Psoas muscle (tissue), 8 donors: Measurements from ENCODE around the gene PRAC1. TPM values are rescaled to one million over a fixed set of nuclear protein-coding genes. Genes with fewer than 3 reads are reported as not detected.

ENCODE experiments used
- ATAC-seq, 4 donors: fragments of 200-7000 bp; cut with Tn5 transposase; one replicate each; pipeline ENCODE4 v1.9.1; 2020; ENCODE audit warnings: moderate library complexity in 3 of 4, mild to moderate bottlenecking in 2 of 4
- DNase-seq, 2 donors: peaks; one replicate each; pipeline ENCODE4 v3.0.0-alpha.2; 2020
- H3K27ac ChIP-seq: fragments of 200-600 bp; one replicate; pipeline ENCODE4 v1.8.0; 2022
- H3K27me3 ChIP-seq, 3 donors: fragments of 200-600 bp in 1 of 3; one replicate each; pipeline versions ENCODE4 v1.6.1 to v1.8.0; 2013 to 2022; ENCODE audit warnings: low read length in 2 of 3, mild to moderate bottlenecking in 2 of 3, moderate library complexity in 1 of 3; ENCODE audit not compliant: insufficient read depth in 3 of 3
- H3K36me3 ChIP-seq, 2 donors: fragments of 200-600 bp in 1 of 2; one replicate each; pipeline versions ENCODE4 v1.6.1 to v1.8.0; 2013 to 2022; ENCODE audit warnings: low read depth in 1 of 2, mild to moderate bottlenecking in 1 of 2, moderate library complexity in 1 of 2; ENCODE audit not compliant: insufficient read depth in 1 of 2
- H3K4me1 ChIP-seq: fragments of 200-600 bp; one replicate; pipeline ENCODE4 v1.8.0; 2022
- H3K4me3 ChIP-seq: fragments of 200-600 bp; one replicate; pipeline ENCODE4 v1.8.0; 2022; ENCODE audit warnings: mild to moderate bottlenecking
- H3K9me3 ChIP-seq: fragments of 200-600 bp; one replicate; pipeline ENCODE4 v1.8.0; 2022
- WGBS, 3 donors: extraction: QIAGEN DNeasy Blood & Tissue Kit; methylation state at CpG; one replicate each; pipeline versions ENCODE4 v1.1.6 to v1.1.7; 2013; 5-methylcytosine and 5-hydroxymethylcytosine counted together
- intact Hi-C, 2 donors: fragments of 100-400 bp; cut with DNase I; formaldehyde crosslinking; loops; one replicate each; pipeline versions ENCODE4 v1.11.0 to v1.14.2; 2022
- polyA plus RNA-seq, 3 donors: library from polyadenylated mRNA; stranded (reverse); fragments of 200-250 nt; gene quantifications; one replicate each; pipeline ENCODE4 v1.2.3, GENCODE V29; 2013
- total RNA-seq, 4 donors: library from RNA; stranded (reverse); fragmentation: NEBNext Ultra II Directional in 2 of 4; extraction: Animal tissue kit (Norgen Biotek cat#: 25700) in 2 of 4; gene quantifications; one replicate each; pipeline versions ENCODE4 v1.2.1 to v1.2.4, GENCODE V29; 2021 to 2023
- TF ChIP-seq, protein P1 (sequence below): fragments of 200-600 bp; IDR thresholded peaks from one replicate; pipeline ENCODE4 v1.8.0; 2022; ENCODE audit warnings: antibody characterized with exemption
- donor health status: healthy with polysubstance abuse.
- donor health status: DM: no; HTN: no; CAD: no; lungs with moderate emphysema.
- donor health status: Bipolar disorder and iron deficiency.
- donor health status: healthy.
- donor health status: DM: yes; HTN: yes; CAD: no.
- donor health status: DM: no; HTN: no; CAD: no.
- donor health status: DM: no; HTN: no; CAD: no.
- donor health status: DM: yes; HTN: yes; CAD: no.

PRAC1 gene
- total and polyA plus RNA-seq, 7 donors = not detected

DNA sequence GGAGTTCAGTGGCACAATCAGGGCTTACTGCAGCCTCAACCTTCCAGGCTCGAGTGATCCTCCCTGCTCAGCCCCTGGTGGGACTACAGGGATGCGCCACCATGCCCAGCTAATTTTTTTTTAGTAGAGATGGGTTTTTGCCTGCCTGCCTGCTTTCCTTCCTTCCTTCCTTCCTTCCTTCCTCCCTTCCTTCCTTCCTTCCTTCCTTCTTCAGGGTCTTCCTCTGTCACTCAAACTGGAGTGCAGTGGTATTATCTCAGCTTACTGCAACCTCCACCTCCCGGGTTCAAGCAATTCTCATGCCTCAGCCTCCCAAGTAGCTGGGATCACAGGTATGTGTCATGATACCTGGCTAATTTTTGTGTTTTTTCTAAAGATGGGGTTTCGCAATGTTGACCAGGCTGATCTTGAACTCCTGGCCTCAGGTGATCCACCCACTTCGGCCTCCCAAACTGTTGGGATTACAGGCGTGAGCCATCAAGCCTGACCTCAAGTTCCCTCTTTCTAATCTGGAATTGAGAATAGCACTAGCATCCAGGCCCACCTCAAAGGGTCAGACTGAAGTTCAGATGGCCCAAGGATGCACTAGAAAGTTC lies 45.3 kb downstream of the PRAC1 start:
- peaks cover 0 to 56% (median 5%) of the 10 kb centered on the region in 3 donors for H3K27me3 ChIP-seq
- no peak overlapping the region for H3K27ac ChIP-seq
- peaks cover 2% of the 10 kb centered on the region for H3K4me1 ChIP-seq
- no peaks in the 10 kb centered on the region for H3K9me3 ChIP-seq
- ATAC-seq (no peak), DNase-seq (no peak)
- TF ChIP-seq, protein P1, sequence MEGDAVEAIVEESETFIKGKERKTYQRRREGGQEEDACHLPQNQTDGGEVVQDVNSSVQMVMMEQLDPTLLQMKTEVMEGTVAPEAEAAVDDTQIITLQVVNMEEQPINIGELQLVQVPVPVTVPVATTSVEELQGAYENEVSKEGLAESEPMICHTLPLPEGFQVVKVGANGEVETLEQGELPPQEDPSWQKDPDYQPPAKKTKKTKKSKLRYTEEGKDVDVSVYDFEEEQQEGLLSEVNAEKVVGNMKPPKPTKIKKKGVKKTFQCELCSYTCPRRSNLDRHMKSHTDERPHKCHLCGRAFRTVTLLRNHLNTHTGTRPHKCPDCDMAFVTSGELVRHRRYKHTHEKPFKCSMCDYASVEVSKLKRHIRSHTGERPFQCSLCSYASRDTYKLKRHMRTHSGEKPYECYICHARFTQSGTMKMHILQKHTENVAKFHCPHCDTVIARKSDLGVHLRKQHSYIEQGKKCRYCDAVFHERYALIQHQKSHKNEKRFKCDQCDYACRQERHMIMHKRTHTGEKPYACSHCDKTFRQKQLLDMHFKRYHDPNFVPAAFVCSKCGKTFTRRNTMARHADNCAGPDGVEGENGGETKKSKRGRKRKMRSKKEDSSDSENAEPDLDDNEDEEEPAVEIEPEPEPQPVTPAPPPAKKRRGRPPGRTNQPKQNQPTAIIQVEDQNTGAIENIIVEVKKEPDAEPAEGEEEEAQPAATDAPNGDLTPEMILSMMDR = no peak
- no peaks in the 10 kb centered on the region for H3K36me3 ChIP-seq
- intact Hi-C loops = loop anchor here (1.0 to 10.0 kb wide), 5 partner anchors 115 to 358 kb away; no protein-coding TSS in a partner anchor
- no peak overlapping the region for H3K4me3 ChIP-seq
- WGBS, 3 donors = 75 to 77% (median 76%) methylated on average over 6 of the region's 6 CpGs

DNA sequence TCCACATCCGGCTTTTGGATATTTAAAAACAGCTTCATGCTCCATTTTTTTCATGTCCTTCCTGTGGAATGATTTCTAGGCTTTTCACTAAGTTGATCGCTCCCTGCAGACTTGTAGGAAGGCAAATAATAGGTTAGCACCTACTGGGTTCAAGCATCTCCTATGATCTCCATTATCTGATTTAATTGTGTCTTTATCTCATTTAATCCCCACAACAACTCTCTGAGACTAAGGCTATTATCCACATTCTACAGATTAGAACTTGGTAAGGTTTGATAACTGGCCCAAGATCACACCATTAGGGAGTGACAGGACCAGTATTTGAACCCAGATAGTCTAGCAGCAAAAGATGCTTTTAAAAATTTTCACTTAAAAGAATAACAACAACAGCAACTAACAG lies 50.0 kb downstream of the PRAC1 start:
- DNase-seq (no peak), ATAC-seq (no peak)
- Histone ChIP-seq H3K27ac (no peak overlapping the region), H3K9me3 (no peaks in the 10 kb centered on the region), H3K4me3 (no peak overlapping the region), H3K27me3 (peaks cover 0 to 55% (median 4%) of the 10 kb centered on the region in 3 donors), H3K36me3 (no peaks in the 10 kb centered on the region), H3K4me1 (peaks cover 6% of the 10 kb centered on the region)
- TF ChIP-seq, protein P1 = no peak
- WGBS, 3 donors = 51 to 52% (median 51%) methylated on average over 2 of the region's 2 CpGs
- intact Hi-C loops = loop anchor here in 1 of 2 donors (10.0 kb wide), 1 partner anchor 362 kb away; no protein-coding TSS in a partner anchor

Other genes with a start within 250 kb of the PRAC1 start
- not detected for gene HOXB1, start 191.5 kb downstream of the PRAC1 start, total RNA-seq
- not detected for gene HOXB1, start 191.5 kb downstream of the PRAC1 start, polyA plus RNA-seq
- 10 to 100 TPM in 1 of 4 donors, 1 to 10 TPM in 3; 3.1 to 12.9 (median 6.5) TPM for gene HOXB2, start 177.4 kb downstream of the PRAC1 start, total RNA-seq
- 1 to 10 TPM; 4.6 to 5.0 (median 5.0) TPM for gene HOXB2, start 177.4 kb downstream of the PRAC1 start, polyA plus RNA-seq
- 1 to 10 TPM in 2 of 4 donors, under 1 TPM in 2; 0.80 to 4.0 (median 1.3) TPM for gene HOXB4, start 144.2 kb downstream of the PRAC1 start, total RNA-seq
- under 1 TPM; 0.38 to 0.89 (median 0.55) TPM for gene HOXB4, start 144.2 kb downstream of the PRAC1 start, polyA plus RNA-seq
- 1 to 10 TPM; 1.5 to 8.8 (median 1.9) TPM for gene HOXB3, start 132.3 kb downstream of the PRAC1 start, total RNA-seq
- 1 to 10 TPM in 2 of 3 donors, under 1 TPM in 1; 0.96 to 1.5 (median 1.4) TPM for gene HOXB3, start 132.3 kb downstream of the PRAC1 start, polyA plus RNA-seq
- gene HOXB5, start 128.7 kb downstream of the PRAC1 start, total RNA-seq = under 1 TPM in 3 of 4 donors, not detected in 1; 0.17 to 0.71 (median 0.24) TPM
- gene HOXB5, start 128.7 kb downstream of the PRAC1 start, polyA plus RNA-seq = under 1 TPM; 0.03 to 0.30 (median 0.17) TPM
- gene HOXB6, start 117.5 kb downstream of the PRAC1 start, total RNA-seq = 1 to 10 TPM in 2 of 4 donors, under 1 TPM in 2; 0.66 to 3.3 (median 1.2) TPM
- 1 to 10 TPM in 2 of 3 donors, under 1 TPM in 1; 0.80 to 1.6 (median 1.2) TPM for gene HOXB6, start 117.5 kb downstream of the PRAC1 start, polyA plus RNA-seq
- 1 to 10 TPM in 3 of 4 donors, under 1 TPM in 1; 0.85 to 2.0 (median 1.2) TPM for gene HOXB7, start 111.5 kb downstream of the PRAC1 start, total RNA-seq
- gene HOXB7, start 111.5 kb downstream of the PRAC1 start, polyA plus RNA-seq = 1 to 10 TPM; 1.6 to 3.0 (median 2.8) TPM
- gene HOXB8, start 107.2 kb downstream of the PRAC1 start, total RNA-seq = not detected
- under 1 TPM; 0.05 to 0.10 (median 0.08) TPM for gene HOXB8, start 107.2 kb downstream of the PRAC1 start, polyA plus RNA-seq
- gene HOXB9, start 96.2 kb downstream of the PRAC1 start, total RNA-seq = not detected
- under 1 TPM; 0.01 to 0.10 (median 0.03) TPM for gene HOXB9, start 96.2 kb downstream of the PRAC1 start, polyA plus RNA-seq
- not detected for gene PRAC2, start 667 bp upstream of the PRAC1 start, total RNA-seq
- not detected for gene PRAC2, start 667 bp upstream of the PRAC1 start, polyA plus RNA-seq
- gene HOXB13, start 6.2 kb upstream of the PRAC1 start, total RNA-seq = not detected
- gene HOXB13, start 6.2 kb upstream of the PRAC1 start, polyA plus RNA-seq = not detected
- gene TTLL6, start 94.7 kb upstream of the PRAC1 start, total RNA-seq = not detected
- under 1 TPM in 2 of 3 donors, not detected in 1; 0.03 to 0.05 TPM for gene TTLL6, start 94.7 kb upstream of the PRAC1 start, polyA plus RNA-seq
- 100 to 1,000 TPM; 169 to 212 (median 177) TPM for gene CALCOCO2, start 108.5 kb upstream of the PRAC1 start, total RNA-seq
- 100 to 1,000 TPM in 1 of 3 donors, 10 to 100 TPM in 2; 87.2 to 183 (median 90.0) TPM for gene CALCOCO2, start 108.5 kb upstream of the PRAC1 start, polyA plus RNA-seq
- 100 to 1,000 TPM; 179 to 321 (median 199) TPM for gene ATP5MC1, start 170.3 kb upstream of the PRAC1 start, total RNA-seq
- gene ATP5MC1, start 170.3 kb upstream of the PRAC1 start, polyA plus RNA-seq = 1,000 to 10,000 TPM in 1 of 3 donors, 100 to 1,000 TPM in 2; 616 to 1,012 (median 815) TPM
- 10 to 100 TPM; 29.8 to 46.7 (median 34.8) TPM for gene UBE2Z, start 185.9 kb upstream of the PRAC1 start, total RNA-seq
- gene UBE2Z, start 185.9 kb upstream of the PRAC1 start, polyA plus RNA-seq = 10 to 100 TPM; 22.0 to 47.2 (median 36.5) TPM
- gene SNF8, start 222.3 kb upstream of the PRAC1 start, total RNA-seq = 10 to 100 TPM; 69.7 to 96.7 (median 75.0) TPM
- 100 to 1,000 TPM; 113 to 188 (median 149) TPM for gene SNF8, start 222.3 kb upstream of the PRAC1 start, polyA plus RNA-seq
- gene GIP, start 246.1 kb upstream of the PRAC1 start, total RNA-seq = not detected
- gene GIP, start 246.1 kb upstream of the PRAC1 start, polyA plus RNA-seq = not detected